ENCODE data around the gene RAB4A. TPM values are rescaled to one million over a fixed set of nuclear protein-coding genes. Genes with fewer than 3 reads are reported as not detected.

Gene RAB4A
- total and polyA plus RNA-seq, 10 of the 15 experiments (the other 5 are each of a cell fraction or from before 2014, with no cell fraction given), result 4.0 to 35.8 (median 17.7) TPM

DNA sequence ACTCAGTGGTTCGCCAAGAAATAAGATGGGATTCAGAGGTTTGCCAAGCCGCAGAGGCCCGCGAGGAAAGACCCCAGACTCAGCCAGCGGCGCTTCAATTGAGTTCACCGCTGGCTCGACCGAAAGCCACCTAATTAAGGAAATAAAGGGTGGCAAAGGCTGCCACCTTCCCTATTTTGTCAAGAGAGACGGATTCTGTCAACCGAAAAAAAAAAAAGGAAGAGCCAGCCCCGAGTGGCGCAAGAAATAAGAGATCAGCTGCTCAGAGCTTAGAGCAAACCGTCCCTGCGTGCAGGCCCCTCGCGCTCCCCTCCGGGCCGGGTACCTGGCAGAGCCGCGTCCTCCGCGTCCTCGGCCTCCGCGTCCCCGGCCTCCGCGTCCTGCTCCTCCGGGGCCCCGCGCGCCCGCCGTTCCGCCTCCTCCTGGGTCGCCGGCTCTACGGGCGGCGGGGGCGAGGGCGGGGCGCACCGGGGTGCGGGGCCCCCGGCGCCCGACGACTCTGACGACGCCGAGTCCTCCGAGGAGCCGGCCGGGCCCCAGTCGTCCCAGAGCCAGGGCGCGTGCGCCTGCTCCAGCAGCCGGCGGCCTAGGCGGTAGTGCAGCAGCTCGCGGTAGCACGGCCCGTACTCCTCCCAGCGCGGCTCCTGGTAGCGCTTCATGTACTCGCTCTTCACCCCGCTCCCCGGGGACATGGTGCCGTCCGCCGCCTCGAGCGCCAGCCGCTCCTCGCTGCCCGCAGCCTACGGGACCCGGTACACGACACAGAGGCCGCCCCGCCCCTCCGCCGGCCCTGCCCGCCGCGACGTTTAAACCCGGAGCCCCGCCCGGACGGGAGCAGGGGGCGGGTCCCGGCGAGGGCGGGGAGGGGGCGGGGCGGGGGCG, 71.1 kb downstream of the RAB4A start (continued):
- TF ChIP-seq, protein P1, sequence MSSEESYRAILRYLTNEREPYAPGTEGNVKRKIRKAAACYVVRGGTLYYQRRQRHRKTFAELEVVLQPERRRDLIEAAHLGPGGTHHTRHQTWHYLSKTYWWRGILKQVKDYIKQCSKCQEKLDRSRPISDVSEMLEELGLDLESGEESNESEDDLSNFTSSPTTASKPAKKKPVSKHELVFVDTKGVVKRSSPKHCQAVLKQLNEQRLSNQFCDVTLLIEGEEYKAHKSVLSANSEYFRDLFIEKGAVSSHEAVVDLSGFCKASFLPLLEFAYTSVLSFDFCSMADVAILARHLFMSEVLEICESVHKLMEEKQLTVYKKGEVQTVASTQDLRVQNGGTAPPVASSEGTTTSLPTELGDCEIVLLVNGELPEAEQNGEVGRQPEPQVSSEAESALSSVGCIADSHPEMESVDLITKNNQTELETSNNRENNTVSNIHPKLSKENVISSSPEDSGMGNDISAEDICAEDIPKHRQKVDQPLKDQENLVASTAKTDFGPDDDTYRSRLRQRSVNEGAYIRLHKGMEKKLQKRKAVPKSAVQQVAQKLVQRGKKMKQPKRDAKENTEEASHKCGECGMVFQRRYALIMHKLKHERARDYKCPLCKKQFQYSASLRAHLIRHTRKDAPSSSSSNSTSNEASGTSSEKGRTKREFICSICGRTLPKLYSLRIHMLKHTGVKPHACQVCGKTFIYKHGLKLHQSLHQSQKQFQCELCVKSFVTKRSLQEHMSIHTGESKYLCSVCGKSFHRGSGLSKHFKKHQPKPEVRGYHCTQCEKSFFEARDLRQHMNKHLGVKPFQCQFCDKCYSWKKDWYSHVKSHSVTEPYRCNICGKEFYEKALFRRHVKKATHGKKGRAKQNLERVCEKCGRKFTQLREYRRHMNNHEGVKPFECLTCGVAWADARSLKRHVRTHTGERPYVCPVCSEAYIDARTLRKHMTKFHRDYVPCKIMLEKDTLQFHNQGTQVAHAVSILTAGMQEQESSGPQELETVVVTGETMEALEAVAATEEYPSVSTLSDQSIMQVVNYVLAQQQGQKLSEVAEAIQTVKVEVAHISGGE (CRISPR knock-in tag; IDR thresholded peaks at IDR 0.05), result no peak
- TF ChIP-seq YBX1 (IDR thresholded peaks at IDR 0.05) (no peak), HDGF (IDR thresholded peaks at IDR 0.05) (no peak), ZSCAN29 (IDR thresholded peaks at IDR 0.05) (no peak), BMI1 (IDR thresholded peaks at IDR 0.05; ENCODE audit: borderline replicate concordance) (no peak), IKZF2 (IDR thresholded peaks at IDR 0.05) (no peak), JUND (IDR thresholded peaks at IDR 0.05; ENCODE audit: low read depth, low read length) (0 out of 2 replicates have a peak, but pooled peaks have one; percentile 6), CBX3 (IDR thresholded peaks at IDR 0.05; ENCODE audit: borderline replicate concordance, low read depth) (no peak), RELA (IDR thresholded peaks at IDR 0.05; ENCODE audit: borderline replicate concordance, partially characterized antibody) (no peak), HDAC2 (IDR thresholded peaks at IDR 0.05) (no peak), EGR1 (IDR thresholded peaks at IDR 0.05; ENCODE audit: borderline replicate concordance in 1 of 2, low read depth in 2 of 2, low read length in 2 of 2) (no peak), IKZF1 (conservative IDR thresholded peaks at IDR 0.05) (no peak; the same call in none of the 2 replicates), CREB1 (IDR thresholded peaks at IDR 0.05; ENCODE audit: low read depth) (peak; percentile 42; the same call in 1 of the 2 replicates), SREBF1 (IDR thresholded peaks at IDR 0.05; ENCODE audit: low read length) (no peak)
- TF ChIP-seq, protein P2, sequence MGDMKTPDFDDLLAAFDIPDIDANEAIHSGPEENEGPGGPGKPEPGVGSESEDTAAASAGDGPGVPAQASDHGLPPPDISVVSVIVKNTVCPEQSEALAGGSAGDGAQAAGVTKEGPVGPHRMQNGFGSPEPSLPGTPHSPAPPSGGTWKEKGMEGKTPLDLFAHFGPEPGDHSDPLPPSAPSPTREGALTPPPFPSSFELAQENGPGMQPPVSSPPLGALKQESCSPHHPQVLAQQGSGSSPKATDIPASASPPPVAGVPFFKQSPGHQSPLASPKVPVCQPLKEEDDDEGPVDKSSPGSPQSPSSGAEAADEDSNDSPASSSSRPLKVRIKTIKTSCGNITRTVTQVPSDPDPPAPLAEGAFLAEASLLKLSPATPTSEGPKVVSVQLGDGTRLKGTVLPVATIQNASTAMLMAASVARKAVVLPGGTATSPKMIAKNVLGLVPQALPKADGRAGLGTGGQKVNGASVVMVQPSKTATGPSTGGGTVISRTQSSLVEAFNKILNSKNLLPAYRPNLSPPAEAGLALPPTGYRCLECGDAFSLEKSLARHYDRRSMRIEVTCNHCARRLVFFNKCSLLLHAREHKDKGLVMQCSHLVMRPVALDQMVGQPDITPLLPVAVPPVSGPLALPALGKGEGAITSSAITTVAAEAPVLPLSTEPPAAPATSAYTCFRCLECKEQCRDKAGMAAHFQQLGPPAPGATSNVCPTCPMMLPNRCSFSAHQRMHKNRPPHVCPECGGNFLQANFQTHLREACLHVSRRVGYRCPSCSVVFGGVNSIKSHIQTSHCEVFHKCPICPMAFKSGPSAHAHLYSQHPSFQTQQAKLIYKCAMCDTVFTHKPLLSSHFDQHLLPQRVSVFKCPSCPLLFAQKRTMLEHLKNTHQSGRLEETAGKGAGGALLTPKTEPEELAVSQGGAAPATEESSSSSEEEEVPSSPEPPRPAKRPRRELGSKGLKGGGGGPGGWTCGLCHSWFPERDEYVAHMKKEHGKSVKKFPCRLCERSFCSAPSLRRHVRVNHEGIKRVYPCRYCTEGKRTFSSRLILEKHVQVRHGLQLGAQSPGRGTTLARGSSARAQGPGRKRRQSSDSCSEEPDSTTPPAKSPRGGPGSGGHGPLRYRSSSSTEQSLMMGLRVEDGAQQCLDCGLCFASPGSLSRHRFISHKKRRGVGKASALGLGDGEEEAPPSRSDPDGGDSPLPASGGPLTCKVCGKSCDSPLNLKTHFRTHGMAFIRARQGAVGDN (IDR thresholded peaks at IDR 0.05), result 0 out of 2 replicates have a peak, but pooled peaks have one; percentile 24
- TF ChIP-seq, protein P3, sequence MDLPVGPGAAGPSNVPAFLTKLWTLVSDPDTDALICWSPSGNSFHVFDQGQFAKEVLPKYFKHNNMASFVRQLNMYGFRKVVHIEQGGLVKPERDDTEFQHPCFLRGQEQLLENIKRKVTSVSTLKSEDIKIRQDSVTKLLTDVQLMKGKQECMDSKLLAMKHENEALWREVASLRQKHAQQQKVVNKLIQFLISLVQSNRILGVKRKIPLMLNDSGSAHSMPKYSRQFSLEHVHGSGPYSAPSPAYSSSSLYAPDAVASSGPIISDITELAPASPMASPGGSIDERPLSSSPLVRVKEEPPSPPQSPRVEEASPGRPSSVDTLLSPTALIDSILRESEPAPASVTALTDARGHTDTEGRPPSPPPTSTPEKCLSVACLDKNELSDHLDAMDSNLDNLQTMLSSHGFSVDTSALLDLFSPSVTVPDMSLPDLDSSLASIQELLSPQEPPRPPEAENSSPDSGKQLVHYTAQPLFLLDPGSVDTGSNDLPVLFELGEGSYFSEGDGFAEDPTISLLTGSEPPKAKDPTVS (IDR thresholded peaks at IDR 0.05; ENCODE audit: low read depth, low read length), result no peak
- TF ChIP-seq, protein P4, sequence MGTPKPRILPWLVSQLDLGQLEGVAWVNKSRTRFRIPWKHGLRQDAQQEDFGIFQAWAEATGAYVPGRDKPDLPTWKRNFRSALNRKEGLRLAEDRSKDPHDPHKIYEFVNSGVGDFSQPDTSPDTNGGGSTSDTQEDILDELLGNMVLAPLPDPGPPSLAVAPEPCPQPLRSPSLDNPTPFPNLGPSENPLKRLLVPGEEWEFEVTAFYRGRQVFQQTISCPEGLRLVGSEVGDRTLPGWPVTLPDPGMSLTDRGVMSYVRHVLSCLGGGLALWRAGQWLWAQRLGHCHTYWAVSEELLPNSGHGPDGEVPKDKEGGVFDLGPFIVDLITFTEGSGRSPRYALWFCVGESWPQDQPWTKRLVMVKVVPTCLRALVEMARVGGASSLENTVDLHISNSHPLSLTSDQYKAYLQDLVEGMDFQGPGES (IDR thresholded peaks at IDR 0.05), result no peak
- TF ChIP-seq, protein P5, sequence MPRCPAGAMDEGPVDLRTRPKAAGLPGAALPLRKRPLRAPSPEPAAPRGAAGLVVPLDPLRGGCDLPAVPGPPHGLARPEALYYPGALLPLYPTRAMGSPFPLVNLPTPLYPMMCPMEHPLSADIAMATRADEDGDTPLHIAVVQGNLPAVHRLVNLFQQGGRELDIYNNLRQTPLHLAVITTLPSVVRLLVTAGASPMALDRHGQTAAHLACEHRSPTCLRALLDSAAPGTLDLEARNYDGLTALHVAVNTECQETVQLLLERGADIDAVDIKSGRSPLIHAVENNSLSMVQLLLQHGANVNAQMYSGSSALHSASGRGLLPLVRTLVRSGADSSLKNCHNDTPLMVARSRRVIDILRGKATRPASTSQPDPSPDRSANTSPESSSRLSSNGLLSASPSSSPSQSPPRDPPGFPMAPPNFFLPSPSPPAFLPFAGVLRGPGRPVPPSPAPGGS (IDR thresholded peaks at IDR 0.05; ENCODE audit: borderline replicate concordance, insufficient read depth, low read depth, low read length, poor library complexity, severe bottlenecking), result no peak
